Stimulated activated naive CD4-positive, alpha-beta T cell treated with Interleukin-2 at 50 U/mL for 16 hours (primary cell): ENCODE data around the gene CNTNAP4.

ENCODE experiments used
- DNase-seq: peaks from one replicate; lab custom pipeline; 2025; lab: John Stamatoyannopoulos, UW

Gene CNTNAP4

GRCh38 chr16:76309639-76310335 lies 32.6 kb downstream of the CNTNAP4 start:
- DNase-seq: no peak

- no peak for DNase-seq
Observed at GRCh38 chr16:76311260-76311659, 34.1 kb downstream of the CNTNAP4 start.

GRCh38 chr16:76318565-76318964 lies 41.4 kb downstream of the CNTNAP4 start:
- no peak for DNase-seq

- DNase-seq: no peak
Observed at GRCh38 chr16:76329106-76329505, 51.9 kb downstream of the CNTNAP4 start.

- no peak for DNase-seq
Observed at GRCh38 chr16:76335180-76335974, 58.2 kb downstream of the CNTNAP4 start.

- DNase-seq: no peak
Observed at GRCh38 chr16:76336112-76336511, 58.9 kb downstream of the CNTNAP4 start.

GRCh38 chr16:76338472-76338871 lies 61.3 kb downstream of the CNTNAP4 start:
- no peak for DNase-seq

GRCh38 chr16:76343769-76344168 lies 66.6 kb downstream of the CNTNAP4 start:
- no peak for DNase-seq

- DNase-seq: no peak
Observed at GRCh38 chr16:76345163-76345661, 68.0 kb downstream of the CNTNAP4 start.

GRCh38 chr16:76346210-76346609 lies 69.0 kb downstream of the CNTNAP4 start:
- no peak for DNase-seq

- no peak for DNase-seq
Observed at GRCh38 chr16:76351441-76351840, 74.2 kb downstream of the CNTNAP4 start.

- no peak for DNase-seq
Observed at GRCh38 chr16:76360404-76360803, 83.2 kb downstream of the CNTNAP4 start.

- DNase-seq: no peak
Observed at GRCh38 chr16:76370344-76370743, 93.1 kb downstream of the CNTNAP4 start.

GRCh38 chr16:76371441-76371840 lies 94.2 kb downstream of the CNTNAP4 start:
- no peak for DNase-seq

GRCh38 chr16:76373998-76374397 lies 96.8 kb downstream of the CNTNAP4 start:
- no peak for DNase-seq

GRCh38 chr16:76376988-76377387 lies 99.8 kb downstream of the CNTNAP4 start:
- DNase-seq: no peak

- DNase-seq: no peak
Observed at GRCh38 chr16:76378020-76378419, 100.8 kb downstream of the CNTNAP4 start.

- no peak for DNase-seq
Observed at GRCh38 chr16:76381096-76381495, 103.9 kb downstream of the CNTNAP4 start.

GRCh38 chr16:76385601-76386230 lies 108.5 kb downstream of the CNTNAP4 start:
- DNase-seq: no peak

- DNase-seq: no peak
Observed at GRCh38 chr16:76386784-76387183, 109.6 kb downstream of the CNTNAP4 start.

GRCh38 chr16:76387994-76388393 lies 110.8 kb downstream of the CNTNAP4 start:
- no peak for DNase-seq

- DNase-seq: no peak
Observed at GRCh38 chr16:76389126-76389525, 111.9 kb downstream of the CNTNAP4 start.

- DNase-seq: no peak
Observed at GRCh38 chr16:76390476-76390875, 113.3 kb downstream of the CNTNAP4 start.
